ENCODE measurements around the gene RAB37. TPM values are rescaled to one million over a fixed set of nuclear protein-coding genes. Genes with fewer than 3 reads are reported as not detected.

Gene RAB37
- total and polyA plus RNA-seq, 2 of the 13 experiments (the other 11 are each of a cell fraction or from before 2014, with no cell fraction given): 0.91 to 3.7 TPM

DNA sequence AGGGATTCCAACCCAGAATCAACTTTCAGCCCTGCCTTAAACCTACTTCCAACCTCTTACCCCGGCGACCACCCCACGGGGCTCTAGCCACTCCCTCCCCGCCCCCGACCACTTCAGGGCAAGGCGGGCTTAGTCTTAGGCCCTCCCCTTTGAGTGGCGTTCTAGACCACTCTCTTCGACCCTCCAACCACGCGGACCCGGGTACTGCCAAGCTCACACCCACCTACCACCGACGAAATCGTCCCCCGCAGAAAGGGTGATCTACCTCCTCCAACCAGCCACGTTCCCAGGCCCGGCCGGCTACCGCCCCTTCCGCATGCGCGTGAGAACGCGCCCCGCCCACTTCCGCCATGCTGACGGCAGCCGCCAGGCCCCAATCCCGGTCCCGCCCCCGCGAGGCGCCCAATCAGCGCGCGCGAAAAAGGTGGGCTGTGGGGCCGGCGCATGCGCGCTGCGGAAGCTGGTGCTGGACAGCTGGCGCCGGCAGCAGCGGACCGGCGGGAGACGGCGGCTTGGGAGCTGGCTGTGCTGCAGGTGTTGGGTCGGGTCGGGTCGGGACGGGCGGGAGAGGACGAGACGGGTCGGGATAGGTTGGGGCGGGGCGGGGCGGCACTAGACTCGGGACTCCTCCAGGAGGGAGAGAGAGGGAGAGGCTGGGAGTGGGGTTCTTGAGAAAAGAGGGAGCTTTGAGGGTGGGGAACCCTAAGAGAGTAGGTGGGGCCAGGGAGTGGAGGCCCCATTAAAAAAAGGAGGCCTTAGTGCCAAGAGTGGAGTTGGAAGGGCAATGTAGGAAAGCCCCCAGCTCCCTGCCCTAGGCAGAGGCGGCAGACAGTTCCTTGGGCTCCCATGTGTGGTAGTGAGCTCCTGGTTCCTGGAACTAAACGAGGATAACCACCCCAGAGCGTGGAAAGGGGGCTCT, 39.2 kb downstream of the RAB37 start, which contains the start of gene NAT9 (continued):
- TF ChIP-seq, protein P1, sequence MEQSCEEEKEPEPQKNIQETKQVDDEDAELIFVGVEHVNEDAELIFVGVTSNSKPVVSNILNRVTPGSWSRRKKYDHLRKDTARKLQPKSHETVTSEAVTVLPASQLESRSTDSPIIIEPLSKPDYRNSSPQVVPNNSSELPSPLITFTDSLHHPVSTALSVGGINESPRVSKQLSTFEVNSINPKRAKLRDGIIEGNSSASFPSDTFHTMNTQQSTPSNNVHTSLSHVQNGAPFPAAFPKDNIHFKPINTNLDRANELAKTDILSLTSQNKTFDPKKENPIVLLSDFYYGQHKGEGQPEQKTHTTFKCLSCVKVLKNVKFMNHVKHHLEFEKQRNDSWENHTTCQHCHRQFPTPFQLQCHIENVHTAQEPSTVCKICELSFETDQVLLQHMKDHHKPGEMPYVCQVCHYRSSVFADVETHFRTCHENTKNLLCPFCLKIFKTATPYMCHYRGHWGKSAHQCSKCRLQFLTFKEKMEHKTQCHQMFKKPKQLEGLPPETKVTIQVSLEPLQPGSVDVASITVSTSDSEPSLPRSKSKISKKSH (CRISPR knock-in tag; IDR thresholded peaks at IDR 0.05; ENCODE audit: borderline replicate concordance): peak; percentile 91
- TF ChIP-seq, protein P2, sequence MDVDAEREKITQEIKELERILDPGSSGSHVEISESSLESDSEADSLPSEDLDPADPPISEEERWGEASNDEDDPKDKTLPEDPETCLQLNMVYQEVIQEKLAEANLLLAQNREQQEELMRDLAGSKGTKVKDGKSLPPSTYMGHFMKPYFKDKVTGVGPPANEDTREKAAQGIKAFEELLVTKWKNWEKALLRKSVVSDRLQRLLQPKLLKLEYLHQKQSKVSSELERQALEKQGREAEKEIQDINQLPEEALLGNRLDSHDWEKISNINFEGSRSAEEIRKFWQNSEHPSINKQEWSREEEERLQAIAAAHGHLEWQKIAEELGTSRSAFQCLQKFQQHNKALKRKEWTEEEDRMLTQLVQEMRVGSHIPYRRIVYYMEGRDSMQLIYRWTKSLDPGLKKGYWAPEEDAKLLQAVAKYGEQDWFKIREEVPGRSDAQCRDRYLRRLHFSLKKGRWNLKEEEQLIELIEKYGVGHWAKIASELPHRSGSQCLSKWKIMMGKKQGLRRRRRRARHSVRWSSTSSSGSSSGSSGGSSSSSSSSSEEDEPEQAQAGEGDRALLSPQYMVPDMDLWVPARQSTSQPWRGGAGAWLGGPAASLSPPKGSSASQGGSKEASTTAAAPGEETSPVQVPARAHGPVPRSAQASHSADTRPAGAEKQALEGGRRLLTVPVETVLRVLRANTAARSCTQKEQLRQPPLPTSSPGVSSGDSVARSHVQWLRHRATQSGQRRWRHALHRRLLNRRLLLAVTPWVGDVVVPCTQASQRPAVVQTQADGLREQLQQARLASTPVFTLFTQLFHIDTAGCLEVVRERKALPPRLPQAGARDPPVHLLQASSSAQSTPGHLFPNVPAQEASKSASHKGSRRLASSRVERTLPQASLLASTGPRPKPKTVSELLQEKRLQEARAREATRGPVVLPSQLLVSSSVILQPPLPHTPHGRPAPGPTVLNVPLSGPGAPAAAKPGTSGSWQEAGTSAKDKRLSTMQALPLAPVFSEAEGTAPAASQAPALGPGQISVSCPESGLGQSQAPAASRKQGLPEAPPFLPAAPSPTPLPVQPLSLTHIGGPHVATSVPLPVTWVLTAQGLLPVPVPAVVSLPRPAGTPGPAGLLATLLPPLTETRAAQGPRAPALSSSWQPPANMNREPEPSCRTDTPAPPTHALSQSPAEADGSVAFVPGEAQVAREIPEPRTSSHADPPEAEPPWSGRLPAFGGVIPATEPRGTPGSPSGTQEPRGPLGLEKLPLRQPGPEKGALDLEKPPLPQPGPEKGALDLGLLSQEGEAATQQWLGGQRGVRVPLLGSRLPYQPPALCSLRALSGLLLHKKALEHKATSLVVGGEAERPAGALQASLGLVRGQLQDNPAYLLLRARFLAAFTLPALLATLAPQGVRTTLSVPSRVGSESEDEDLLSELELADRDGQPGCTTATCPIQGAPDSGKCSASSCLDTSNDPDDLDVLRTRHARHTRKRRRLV (CRISPR knock-in tag; IDR thresholded peaks at IDR 0.05): no peak
- peak; percentile 94 for TF ChIP-seq ZNF501 (CRISPR knock-in tag; IDR thresholded peaks at IDR 0.05)
- TF ChIP-seq ZNF883 (CRISPR knock-in tag; IDR thresholded peaks at IDR 0.05; ENCODE audit: not compliant biosample characterization): peak; percentile 87
- 0 out of 2 replicates have a peak, but pooled peaks have one; percentile 18 for TF ChIP-seq ZNF446 (CRISPR knock-in tag; IDR thresholded peaks at IDR 0.05)
- TF ChIP-seq NCOA2 (CRISPR knock-in tag; IDR thresholded peaks at IDR 0.05): no peak
- no peak for TF ChIP-seq ZNF207 (IDR thresholded peaks at IDR 0.05; ENCODE audit: borderline replicate concordance)
- TF ChIP-seq RXRA (CRISPR knock-in tag; IDR thresholded peaks at IDR 0.05): peak; percentile 50
- TF ChIP-seq ZC3H4 (CRISPR knock-in tag; IDR thresholded peaks at IDR 0.05; ENCODE audit: borderline replicate concordance): 0 out of 2 replicates have a peak, but pooled peaks have one; percentile 32
- peak; percentile 57 for TF ChIP-seq GATAD2A (CRISPR knock-in tag; IDR thresholded peaks at IDR 0.05)
- peak; percentile 79; the same call in 1 of the 2 replicates for TF ChIP-seq HNF1B (CRISPR knock-in tag; IDR thresholded peaks at IDR 0.05)
- TF ChIP-seq ZSCAN9 (CRISPR knock-in tag; IDR thresholded peaks at IDR 0.05; ENCODE audit: borderline replicate concordance): peak; percentile 86; the same call in 1 of the 2 replicates
- peak; percentile 68 for TF ChIP-seq MIXL1 (CRISPR knock-in tag; IDR thresholded peaks at IDR 0.05)
- TF ChIP-seq GTF3A (CRISPR knock-in tag; conservative IDR thresholded peaks at IDR 0.05): no peak
- TF ChIP-seq RFXAP (CRISPR knock-in tag; IDR thresholded peaks at IDR 0.05; ENCODE audit: borderline replicate concordance): peak; percentile 64; the same call in 1 of the 2 replicates
- TF ChIP-seq STAG1 (CRISPR knock-in tag; IDR thresholded peaks at IDR 0.05): peak; percentile 3; the same call in 1 of the 2 replicates
- TF ChIP-seq PHF8 (CRISPR knock-in tag; IDR thresholded peaks at IDR 0.05): peak; percentile 78
- peak; percentile 60; the same call in 1 of the 2 replicates for TF ChIP-seq ZNF567 (CRISPR knock-in tag; IDR thresholded peaks at IDR 0.05; ENCODE audit: borderline replicate concordance)
- no peak for TF ChIP-seq ZBTB34 (CRISPR knock-in tag; IDR thresholded peaks at IDR 0.05)
- peak; percentile 94; the same call in 1 of the 2 replicates for TF ChIP-seq KLF15 (CRISPR knock-in tag; IDR thresholded peaks at IDR 0.05; ENCODE audit: borderline replicate concordance)

All from HepG2 (cell line).